Measurements from ENCODE around the gene FER.
"Not testable (repeated sequence)": the region's sequence is repeated elsewhere in the genome, so short reads cannot be mapped to it uniquely, and the experiment has no call there.

FER gene

GRCh38 chr5:108747111-108747773, 455 bp upstream of the FER start:
- peak overlapping the region; percentile 96 for H3K9ac ChIP-seq (ENCODE audit: low read length)

GRCh38 chr5:108748401-108749127, 867 bp downstream of the FER start:
- Histone ChIP-seq H3K4me3 (ENCODE audit: low read depth, low read length) (peak overlapping the region; percentile 80), H3K9me3 (ENCODE audit: control insufficient read depth, insufficient read depth, low read depth, low read length) (no peaks in the 10 kb centered on the region), H3K27me3 (ENCODE audit: control insufficient read depth, insufficient read depth, low read length) (no peaks in the 10 kb centered on the region), H3K36me3 (ENCODE audit: control insufficient read depth, insufficient read depth, low read length) (no peaks in the 10 kb centered on the region), H3K9ac (ENCODE audit: low read length) (peak overlapping the region; percentile 96), H3K27ac (ENCODE audit: low read depth, low read length) (peak overlapping the region; percentile 94), H3K4me1 (ENCODE audit: control insufficient read depth, insufficient read depth, low read length) (peaks cover 9% of the 10 kb centered on the region)

More at GRCh38 chr5:108747111-108747773, 455 bp upstream of the FER start:
- Histone ChIP-seq H3K27me3 (ENCODE audit: control insufficient read depth, insufficient read depth, low read length) (no peaks in the 10 kb centered on the region), H3K27ac (ENCODE audit: low read depth, low read length) (peak overlapping the region; percentile 94; the same call in 1 of the 2 replicates), H3K36me3 (ENCODE audit: control insufficient read depth, insufficient read depth, low read length) (no peaks in the 10 kb centered on the region), H3K9me3 (ENCODE audit: control insufficient read depth, insufficient read depth, low read depth, low read length) (no peaks in the 10 kb centered on the region), H3K4me3 (ENCODE audit: low read depth, low read length) (peak overlapping the region; percentile 80), H3K4me1 (ENCODE audit: control insufficient read depth, insufficient read depth, low read length) (peaks cover 12% of the 10 kb centered on the region)

GRCh38 chr5:108749128-108749861, 1.6 kb downstream of the FER start:
- H3K9me3 ChIP-seq (ENCODE audit: control insufficient read depth, insufficient read depth, low read depth, low read length) = no peaks in the 10 kb centered on the region
- H3K36me3 ChIP-seq (ENCODE audit: control insufficient read depth, insufficient read depth, low read length) = no peaks in the 10 kb centered on the region
- peak overlapping the region; percentile 80 for H3K4me3 ChIP-seq (ENCODE audit: low read depth, low read length)
- H3K9ac ChIP-seq (ENCODE audit: low read length) = peak overlapping the region; percentile 79
- H3K4me1 ChIP-seq (ENCODE audit: control insufficient read depth, insufficient read depth, low read length) = peaks cover 5% of the 10 kb centered on the region; the same call in 1 of the 2 replicates
- H3K27ac ChIP-seq (ENCODE audit: low read depth, low read length) = peak overlapping the region; percentile 52; the same call in 1 of the 2 replicates
- no peaks in the 10 kb centered on the region for H3K27me3 ChIP-seq (ENCODE audit: control insufficient read depth, insufficient read depth, low read length)

GRCh38 chr5:108753331-108753730, 5.6 kb downstream of the FER start:
- Histone ChIP-seq H3K9ac (ENCODE audit: low read length) (no peak overlapping the region), H3K27me3 (ENCODE audit: control insufficient read depth, insufficient read depth, low read length) (no peaks in the 10 kb centered on the region), H3K4me3 (ENCODE audit: low read depth, low read length) (no peak overlapping the region), H3K9me3 (ENCODE audit: control insufficient read depth, insufficient read depth, low read depth, low read length) (no peaks in the 10 kb centered on the region), H3K36me3 (ENCODE audit: control insufficient read depth, insufficient read depth, low read length) (no peaks in the 10 kb centered on the region), H3K27ac (ENCODE audit: low read depth, low read length) (no peak overlapping the region), H3K4me1 (ENCODE audit: control insufficient read depth, insufficient read depth, low read length) (no peaks in the 10 kb centered on the region)

GRCh38 chr5:108753877-108754276, 6.2 kb downstream of the FER start:
- no peak overlapping the region for H3K4me3 ChIP-seq (ENCODE audit: low read depth, low read length)
- no peaks in the 10 kb centered on the region for H3K27me3 ChIP-seq (ENCODE audit: control insufficient read depth, insufficient read depth, low read length)
- peaks cover 3% of the 10 kb centered on the region; the same call in 1 of the 2 replicates for H3K9me3 ChIP-seq (ENCODE audit: control insufficient read depth, insufficient read depth, low read depth, low read length)
- no peaks in the 10 kb centered on the region for H3K4me1 ChIP-seq (ENCODE audit: control insufficient read depth, insufficient read depth, low read length)
- H3K9ac ChIP-seq (ENCODE audit: low read length) = no peak overlapping the region
- no peak overlapping the region for H3K27ac ChIP-seq (ENCODE audit: low read depth, low read length)
- H3K36me3 ChIP-seq (ENCODE audit: control insufficient read depth, insufficient read depth, low read length) = no peaks in the 10 kb centered on the region

GRCh38 chr5:108760512-108760911, 12.8 kb downstream of the FER start:
- Histone ChIP-seq H3K27ac (ENCODE audit: low read depth, low read length) (no peak overlapping the region), H3K36me3 (ENCODE audit: control insufficient read depth, insufficient read depth, low read length) (no peaks in the 10 kb centered on the region), H3K9me3 (ENCODE audit: control insufficient read depth, insufficient read depth, low read depth, low read length) (peaks cover 13% of the 10 kb centered on the region), H3K9ac (ENCODE audit: low read length) (no peak overlapping the region), H3K4me3 (ENCODE audit: low read depth, low read length) (no peak overlapping the region), H3K27me3 (ENCODE audit: control insufficient read depth, insufficient read depth, low read length) (no peaks in the 10 kb centered on the region), H3K4me1 (ENCODE audit: control insufficient read depth, insufficient read depth, low read length) (peaks cover 19% of the 10 kb centered on the region)

GRCh38 chr5:108762660-108763059, 15.0 kb downstream of the FER start:
- no peak overlapping the region for H3K9ac ChIP-seq (ENCODE audit: low read length)
- H3K4me1 ChIP-seq (ENCODE audit: control insufficient read depth, insufficient read depth, low read length) = peaks cover 19% of the 10 kb centered on the region

GRCh38 chr5:108763222-108763916, 15.7 kb downstream of the FER start:
- Histone ChIP-seq H3K9ac (ENCODE audit: low read length) (no peak overlapping the region), H3K4me3 (ENCODE audit: low read depth, low read length) (no peak overlapping the region), H3K4me1 (ENCODE audit: control insufficient read depth, insufficient read depth, low read length) (peaks cover 19% of the 10 kb centered on the region), H3K9me3 (ENCODE audit: control insufficient read depth, insufficient read depth, low read depth, low read length) (peaks cover 13% of the 10 kb centered on the region), H3K36me3 (ENCODE audit: control insufficient read depth, insufficient read depth, low read length) (no peaks in the 10 kb centered on the region), H3K27ac (ENCODE audit: low read depth, low read length) (no peak overlapping the region), H3K27me3 (ENCODE audit: control insufficient read depth, insufficient read depth, low read length) (no peaks in the 10 kb centered on the region)

More at GRCh38 chr5:108762660-108763059, 15.0 kb downstream of the FER start:
- no peak overlapping the region for H3K4me3 ChIP-seq (ENCODE audit: low read depth, low read length)
- H3K9me3 ChIP-seq (ENCODE audit: control insufficient read depth, insufficient read depth, low read depth, low read length) = peaks cover 13% of the 10 kb centered on the region
- H3K27ac ChIP-seq (ENCODE audit: low read depth, low read length) = no peak overlapping the region
- no peaks in the 10 kb centered on the region for H3K27me3 ChIP-seq (ENCODE audit: control insufficient read depth, insufficient read depth, low read length)
- H3K36me3 ChIP-seq (ENCODE audit: control insufficient read depth, insufficient read depth, low read length) = no peaks in the 10 kb centered on the region

- Histone ChIP-seq H3K27ac (ENCODE audit: low read depth, low read length) (no peak overlapping the region), H3K9me3 (ENCODE audit: control insufficient read depth, insufficient read depth, low read depth, low read length) (no peaks in the 10 kb centered on the region), H3K27me3 (ENCODE audit: control insufficient read depth, insufficient read depth, low read length) (no peaks in the 10 kb centered on the region), H3K9ac (ENCODE audit: low read length) (no peak overlapping the region), H3K36me3 (ENCODE audit: control insufficient read depth, insufficient read depth, low read length) (no peaks in the 10 kb centered on the region), H3K4me3 (ENCODE audit: low read depth, low read length) (no peak overlapping the region), H3K4me1 (ENCODE audit: control insufficient read depth, insufficient read depth, low read length) (peaks cover 19% of the 10 kb centered on the region)
Observed at GRCh38 chr5:108765647-108766046, 17.9 kb downstream of the FER start.

GRCh38 chr5:108766916-108767315, 19.2 kb downstream of the FER start:
- peaks cover 19% of the 10 kb centered on the region for H3K4me1 ChIP-seq (ENCODE audit: control insufficient read depth, insufficient read depth, low read length)
- H3K27me3 ChIP-seq (ENCODE audit: control insufficient read depth, insufficient read depth, low read length); H3K9me3 ChIP-seq (ENCODE audit: control insufficient read depth, insufficient read depth, low read depth, low read length); H3K4me3 ChIP-seq (ENCODE audit: low read depth, low read length); H3K9ac ChIP-seq (ENCODE audit: low read length); H3K36me3 ChIP-seq (ENCODE audit: control insufficient read depth, insufficient read depth, low read length); H3K27ac ChIP-seq (ENCODE audit: low read depth, low read length): not testable (repeated sequence)
